H1 (cell line): ENCODE measurements around the gene GPR34. TPM values are rescaled to one million over a fixed set of nuclear protein-coding genes. Genes with fewer than 3 reads are reported as not detected.

ENCODE experiments used
- CTCF ChIA-PET: fragments of 300-600 bp; sonication (Branson Sonifier 250); formaldehyde crosslinking; loops from one replicate; lab custom pipeline; 2021; ENCODE audit not compliant: partially characterized antibody; lab: Charles Lee
- POLR2A ChIA-PET: fragments of 300-600 bp; sonication (Branson Sonifier 250); formaldehyde crosslinking; loops from one replicate; lab custom pipeline; 2021; ENCODE audit warnings: inconsistent platforms; ENCODE audit not compliant: partially characterized antibody; lab: Charles Lee
- DNase-seq, 2 experiments: peaks; one replicate each; pipeline versions ENCODE4 v3.0.0 to v3.0.0-alpha.2; 2010 to 2022; ENCODE audit warnings: low spot score in 2 of 2, low read depth in 1 of 2, mixed read lengths in 1 of 2
- FAIRE-seq: peaks from 2 replicates; lab custom pipeline; 2011; peaks lifted over from hg19 to GRCh38; lab: Jason Lieb, UNC
- H2AFZ ChIP-seq: 2 replicates; pipeline ENCODE4 v1.8.1; 2012; ENCODE audit warnings: low read length, inconsistent platforms
- H2AK5ac ChIP-seq: 2 replicates; pipeline ENCODE4 v1.6.1; 2013; ENCODE audit warnings: low read depth, low read length
- H2BK120ac ChIP-seq: replicated peaks from 2 replicates; pipeline ENCODE3; 2013; ENCODE audit warnings: low read depth, low read length, inconsistent platforms
- H2BK12ac ChIP-seq: 2 replicates; pipeline ENCODE4 v1.6.1; 2013; ENCODE audit warnings: low read depth, low read length
- H2BK15ac ChIP-seq: 2 replicates; pipeline ENCODE4 v1.6.1; 2013; ENCODE audit warnings: low read length
- H2BK20ac ChIP-seq: 2 replicates; pipeline ENCODE4 v1.6.1; 2013; ENCODE audit warnings: low read length
- H2BK5ac ChIP-seq: 2 replicates; pipeline ENCODE4 v1.6.1; 2013; ENCODE audit warnings: low read depth, low read length
- H3K14ac ChIP-seq: 2 replicates; pipeline ENCODE4 v1.6.1; 2013; ENCODE audit warnings: inconsistent platforms; ENCODE audit not compliant: insufficient read length
- H3K18ac ChIP-seq: 2 replicates; pipeline ENCODE4 v1.6.1; 2013; ENCODE audit warnings: low read length; ENCODE audit errors: extremely low read depth
- H3K23ac ChIP-seq: 2 replicates; pipeline ENCODE4 v1.6.1; 2013; ENCODE audit warnings: inconsistent platforms; ENCODE audit not compliant: insufficient read length
- H3K23me2 ChIP-seq: 2 replicates; pipeline ENCODE4 v1.6.1; 2013; ENCODE audit warnings: low read depth, low read length
- H3K27ac ChIP-seq: 2 replicates; pipeline ENCODE4 v1.6.1; 2011; ENCODE audit warnings: low read depth, low read length, inconsistent platforms
- H3K27me3 ChIP-seq, 4 experiments: replicated peaks in 1 of 4; 1 replicate in 1 of 4; 2 replicates in 3 of 4; pipeline versions ENCODE4 v1.6.1 to v1.8.1; 2011 to 2013; ENCODE audit warnings: low read length in 3 of 4, mild to moderate bottlenecking in 3 of 4, inconsistent platforms in 2 of 4, mixed read lengths in 2 of 4, moderate library complexity in 1 of 4; ENCODE audit not compliant: control insufficient read depth in 3 of 4, insufficient read depth in 3 of 4; ENCODE audit errors: extremely low read depth in 1 of 4
- H3K36me3 ChIP-seq, 4 experiments: 2 replicates each; pipeline versions ENCODE4 v1.6.1 to v1.8.1; 2011 to 2013; ENCODE audit warnings: mild to moderate bottlenecking in 4 of 4, low read length in 3 of 4, moderate library complexity in 2 of 4, control low read depth in 1 of 4, inconsistent platforms in 1 of 4; ENCODE audit not compliant: insufficient read depth in 4 of 4, control insufficient read depth in 2 of 4
- H3K4ac ChIP-seq: replicated peaks from 2 replicates; pipeline ENCODE3; 2013; ENCODE audit warnings: low read length, low read depth, mixed read lengths, inconsistent platforms; ENCODE audit not compliant: insufficient read length
- H3K4me1 ChIP-seq, 4 experiments: replicated peaks in 1 of 4; 1 replicate in 1 of 4; 2 replicates in 3 of 4; pipeline versions ENCODE4 v1.6.1 to v1.8.1; 2011 to 2013; ENCODE audit warnings: low read length in 3 of 4, inconsistent platforms in 2 of 4, mixed read lengths in 1 of 4; ENCODE audit not compliant: insufficient read depth in 4 of 4, control insufficient read depth in 3 of 4
- H3K4me2 ChIP-seq, 2 experiments: 2 replicates each; pipeline versions ENCODE4 v1.6.1 to v1.8.1; 2011 to 2013; ENCODE audit warnings: low read depth in 2 of 2, low read length in 2 of 2, control low read depth in 1 of 2, inconsistent platforms in 1 of 2, mild to moderate bottlenecking in 1 of 2; ENCODE audit not compliant: insufficient read depth in 1 of 2
- H3K4me3 ChIP-seq, 4 experiments: fragments of 200-600, 300-600 bp in 1 of 4; sonication (generic), shearing (Covaris generic), sonication (Bioruptor Twin) in 1 of 4; 2 replicates each; pipeline versions ENCODE4 v1.5.1 to v1.8.1; 2011 to 2016; ENCODE audit warnings: low read length in 4 of 4, low read depth in 3 of 4, control low read depth in 2 of 4, inconsistent platforms in 2 of 4, mild to moderate bottlenecking in 2 of 4, mixed read lengths in 1 of 4, moderate library complexity in 1 of 4; ENCODE audit not compliant: insufficient read depth in 2 of 4; ENCODE audit errors: extremely low read depth in 1 of 4
- H3K56ac ChIP-seq: replicated peaks from 2 replicates; pipeline ENCODE3; 2013; ENCODE audit warnings: low read depth, mild to moderate bottlenecking, mixed read lengths, low read length, inconsistent platforms; ENCODE audit not compliant: insufficient read length
- H3K79me1 ChIP-seq: 2 replicates; pipeline ENCODE4 v1.6.1; 2013; ENCODE audit warnings: low read depth, low read length, control low read depth
- H3K79me2 ChIP-seq, 2 experiments: 2 replicates each; pipeline versions ENCODE4 v1.6.1 to v1.8.1; 2012 to 2013; ENCODE audit warnings: low read length in 2 of 2, mild to moderate bottlenecking in 2 of 2, inconsistent platforms in 1 of 2; ENCODE audit not compliant: insufficient read depth in 2 of 2, control insufficient read depth in 1 of 2
- H3K9ac ChIP-seq, 4 experiments: replicated peaks in 1 of 4; 1 replicate in 1 of 4; 2 replicates in 3 of 4; pipeline versions ENCODE4 v1.6.1 to v1.8.1; 2011 to 2013; ENCODE audit warnings: low read depth in 3 of 4, low read length in 3 of 4, control low read depth in 2 of 4, mild to moderate bottlenecking in 2 of 4, moderate library complexity in 2 of 4, inconsistent platforms in 1 of 4; ENCODE audit errors: extremely low read depth in 1 of 4
- H3K9me3 ChIP-seq, 2 experiments: 2 replicates each; pipeline versions ENCODE4 v1.6.1 to v1.8.1; 2012 to 2013; ENCODE audit warnings: mild to moderate bottlenecking in 2 of 2, moderate library complexity in 2 of 2, control low read depth in 1 of 2, inconsistent platforms in 1 of 2, low read depth in 1 of 2, low read length in 1 of 2, mixed read lengths in 1 of 2; ENCODE audit not compliant: insufficient read depth in 2 of 2
- H4K20me1 ChIP-seq, 2 experiments: replicated peaks in 1 of 2; 2 replicates each; pipeline versions ENCODE3 to v1.8.1; 2011 to 2013; ENCODE audit warnings: inconsistent platforms in 2 of 2, low read length in 2 of 2, mild to moderate bottlenecking in 1 of 2; ENCODE audit not compliant: insufficient read depth in 2 of 2, control insufficient read depth in 1 of 2
- H4K5ac ChIP-seq: 2 replicates; pipeline ENCODE4 v1.6.1; 2013; ENCODE audit warnings: low read length, low read depth, mixed read lengths, inconsistent platforms; ENCODE audit not compliant: insufficient read length
- H4K8ac ChIP-seq: 2 replicates; pipeline ENCODE4 v1.8.0; 2013; ENCODE audit warnings: mild to moderate bottlenecking, moderate library complexity, low read length, inconsistent platforms; ENCODE audit not compliant: insufficient read depth; ENCODE audit errors: extremely low read depth
- H4K91ac ChIP-seq: replicated peaks from 2 replicates; pipeline ENCODE3; 2013; ENCODE audit warnings: low read length, mixed read lengths, inconsistent platforms; ENCODE audit not compliant: insufficient read length
- BACH1 ChIP-seq: IDR thresholded peaks from 2 replicates; pipeline ENCODE4 v1.6.1; 2012; ENCODE audit warnings: low read length, improper control_type of control experiment
- BRCA1 ChIP-seq: IDR thresholded peaks from 2 replicates; pipeline ENCODE4 v1.6.1; 2012; ENCODE audit warnings: low read depth, low read length, improper control_type of control experiment
- CBX5 ChIP-seq: fragments of 300-800, 300-1000 bp; sonication (generic); IDR thresholded peaks from 2 replicates; pipeline ENCODE4 v1.7.1; 2016; ENCODE audit warnings: antibody characterized with exemption, low read length, low read depth
- CREB1 ChIP-seq: IDR thresholded peaks from 2 replicates; pipeline ENCODE4 v1.6.1; 2012; ENCODE audit warnings: inconsistent platforms
- FOSL1 ChIP-seq: IDR thresholded peaks from 2 replicates; pipeline ENCODE4 v1.6.1; 2011; ENCODE audit warnings: mild to moderate bottlenecking, low read depth, low read length, moderate library complexity; ENCODE audit not compliant: insufficient read depth
- GABPA ChIP-seq: IDR thresholded peaks from 2 replicates; pipeline ENCODE4 v1.6.1; 2011; ENCODE audit warnings: mild to moderate bottlenecking, low read length, moderate library complexity, borderline replicate concordance; ENCODE audit not compliant: insufficient read depth
- JUND ChIP-seq: IDR thresholded peaks from 2 replicates; pipeline ENCODE4 v1.6.1; 2011; ENCODE audit warnings: mild to moderate bottlenecking, improper control_type of control experiment, low read length
- MAFK ChIP-seq: IDR thresholded peaks from 2 replicates; pipeline ENCODE4 v1.6.1; 2012; ENCODE audit warnings: low read depth, mild to moderate bottlenecking, improper control_type of control experiment, low read length
- NRF1 ChIP-seq: IDR thresholded peaks from 2 replicates; pipeline ENCODE4 v1.6.1; 2011; ENCODE audit warnings: mild to moderate bottlenecking, low read depth, low read length, improper control_type of control experiment
- POLR2A ChIP-seq, 2 experiments: IDR thresholded peaks; 1 replicate in 1 of 2; 2 replicates in 1 of 2; pipeline ENCODE4 v1.6.1; 2011; ENCODE audit warnings: low read depth in 2 of 2, low read length in 2 of 2, mild to moderate bottlenecking in 2 of 2; ENCODE audit errors: control extremely low read depth in 1 of 2
- TAF1 ChIP-seq: IDR thresholded peaks from 2 replicates; pipeline ENCODE4 v1.6.1; 2011; ENCODE audit warnings: mild to moderate bottlenecking, low read depth, low read length
- ZNF274 ChIP-seq: IDR thresholded peaks from 2 replicates; pipeline ENCODE4 v1.7.0; 2012; ENCODE audit warnings: low read length, borderline replicate concordance; ENCODE audit errors: extremely low read depth
- WGBS, 2 experiments: shearing (Covaris generic) in 1 of 2; methylation state at CpG; one replicate each; pipeline versions ENCODE4 v1.1.6 to v1.1.7; 2013 to 2015; ENCODE audit warnings: low lambda C conversion rate in 2 of 2, mixed read lengths in 2 of 2, inconsistent platforms in 1 of 2, low coverage in 1 of 2, missing lambda C conversion rate in 1 of 2; ENCODE audit not compliant: insufficient replicate concordance in 2 of 2, insufficient coverage in 1 of 2, insufficient read length in 1 of 2; ENCODE audit errors: extremely low coverage in 1 of 2, missing lambda C conversion rate in 1 of 2; 5-methylcytosine and 5-hydroxymethylcytosine counted together
- polyA plus RNA-seq, 7 experiments: library from polyadenylated mRNA; depleted of rRNA in 3 of 7; stranded (reverse) in 5 of 7; unstranded in 2 of 7; fragments of >200 nt in 5 of 7; fragments of 200-250 nt in 2 of 7; gene quantifications; 1 replicate in 5 of 7; 2 replicates in 1 of 7; 4 replicates in 1 of 7; pipeline versions ENCODE4 v1.2.1 to v1.2.3, GENCODE V29; 2011 to 2013; ENCODE audit warnings: missing spikeins in 2 of 7, mixed read lengths in 2 of 7
- total RNA-seq: library from RNA; stranded (reverse); fragmentation: NEBNext Ultra II Directional; extraction: Animal tissue kit (Norgen Biotek cat#: 25700); gene quantifications from 2 replicates; pipeline ENCODE4 v1.2.1, GENCODE V29; 2021
- TF ChIP-seq, protein P1 (sequence below): IDR thresholded peaks from 2 replicates; pipeline ENCODE4 v1.6.1; 2011; ENCODE audit warnings: low read depth, mild to moderate bottlenecking, low read length; ENCODE audit not compliant: insufficient read depth
- TF ChIP-seq, protein P2 (sequence below): IDR thresholded peaks from 2 replicates; pipeline ENCODE4 v1.6.1; 2012; ENCODE audit warnings: low read length, inconsistent platforms

Gene GPR34
- total and polyA plus RNA-seq, 2 of the 8 experiments (the other 6 are each of a cell fraction or from before 2014, with no cell fraction given): not detected

DNA sequence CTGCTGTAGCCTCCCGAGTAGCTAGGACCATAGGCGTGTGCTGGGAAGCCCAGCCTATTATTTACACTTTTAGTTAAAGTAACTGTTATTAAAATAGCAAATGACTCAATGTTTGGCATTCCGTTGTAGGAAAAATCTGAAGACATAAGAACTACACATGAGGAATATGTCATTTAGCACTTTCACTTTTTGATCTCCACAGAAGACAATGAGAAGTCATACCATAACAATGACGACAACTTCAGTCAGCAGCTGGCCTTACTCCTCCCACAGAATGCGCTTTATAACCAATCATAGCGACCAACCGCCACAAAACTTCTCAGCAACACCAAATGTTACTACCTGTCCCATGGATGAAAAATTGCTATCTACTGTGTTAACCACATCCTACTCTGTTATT is 6.7 kb downstream of the GPR34 start:
- DNase-seq (no peak), FAIRE-seq (no peak)
- H2AK5ac ChIP-seq: no peak overlapping the region
- H2BK12ac ChIP-seq: no peak overlapping the region
- 81% methylated on average over 7 of the region's 7 CpGs; no CpG with 5 or more reads in 1 of the 2 experiments for WGBS, 2 experiments
- no peak overlapping the region for H4K91ac ChIP-seq
- POLR2A ChIA-PET: no interaction called here
- H2AFZ ChIP-seq: no peak overlapping the region
- H3K79me1 ChIP-seq: no peaks in the 10 kb centered on the region
- no peak overlapping the region for H3K27ac ChIP-seq
- no peak overlapping the region for H4K8ac ChIP-seq
- H3K9ac ChIP-seq: no peak overlapping the region
- H3K4me2 ChIP-seq: no peak overlapping the region
- H4K5ac ChIP-seq: no peak overlapping the region
- H3K27me3 ChIP-seq: no peaks in the 10 kb centered on the region
- H3K36me3 ChIP-seq: no peaks in the 10 kb centered on the region
- H3K56ac ChIP-seq: no peak overlapping the region
- H3K14ac ChIP-seq: no peak overlapping the region
- H3K4ac ChIP-seq: no peak overlapping the region
- H3K79me2 ChIP-seq: no peaks in the 10 kb centered on the region
- H3K9me3 ChIP-seq: no peaks in the 10 kb centered on the region
- CTCF ChIA-PET: interaction anchor here (1.6 kb wide), 1 partner anchor 102 kb away, joined by 3 read pairs; no protein-coding TSS in a partner anchor
- no peak overlapping the region for H2BK5ac ChIP-seq
- H2BK15ac ChIP-seq: no peak overlapping the region
- H4K20me1 ChIP-seq: no peaks in the 10 kb centered on the region
- H2BK120ac ChIP-seq: no peak overlapping the region
- H3K23ac ChIP-seq: no peak overlapping the region
- no peak overlapping the region for H3K18ac ChIP-seq
- no peak overlapping the region for H3K4me3 ChIP-seq
- H2BK20ac ChIP-seq: no peak overlapping the region
- H3K4me1 ChIP-seq: no peaks in the 10 kb centered on the region
- no peaks in the 10 kb centered on the region for H3K23me2 ChIP-seq
- TF ChIP-seq, protein P1, sequence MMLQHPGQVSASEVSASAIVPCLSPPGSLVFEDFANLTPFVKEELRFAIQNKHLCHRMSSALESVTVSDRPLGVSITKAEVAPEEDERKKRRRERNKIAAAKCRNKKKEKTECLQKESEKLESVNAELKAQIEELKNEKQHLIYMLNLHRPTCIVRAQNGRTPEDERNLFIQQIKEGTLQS: no peak
- no peak for TF ChIP-seq FOSL1
- no peak for TF ChIP-seq TAF1
- TF ChIP-seq GABPA: no peak
- TF ChIP-seq MAFK: no peak
- TF ChIP-seq BACH1: no peak
- TF ChIP-seq CBX5: no peak
- TF ChIP-seq POLR2A (IDR thresholded peaks at IDR 0.05; ENCODE audit: control extremely low read depth in 1 of 2, low read depth in 2 of 2, low read length in 2 of 2): no peak
- TF ChIP-seq, protein P2, sequence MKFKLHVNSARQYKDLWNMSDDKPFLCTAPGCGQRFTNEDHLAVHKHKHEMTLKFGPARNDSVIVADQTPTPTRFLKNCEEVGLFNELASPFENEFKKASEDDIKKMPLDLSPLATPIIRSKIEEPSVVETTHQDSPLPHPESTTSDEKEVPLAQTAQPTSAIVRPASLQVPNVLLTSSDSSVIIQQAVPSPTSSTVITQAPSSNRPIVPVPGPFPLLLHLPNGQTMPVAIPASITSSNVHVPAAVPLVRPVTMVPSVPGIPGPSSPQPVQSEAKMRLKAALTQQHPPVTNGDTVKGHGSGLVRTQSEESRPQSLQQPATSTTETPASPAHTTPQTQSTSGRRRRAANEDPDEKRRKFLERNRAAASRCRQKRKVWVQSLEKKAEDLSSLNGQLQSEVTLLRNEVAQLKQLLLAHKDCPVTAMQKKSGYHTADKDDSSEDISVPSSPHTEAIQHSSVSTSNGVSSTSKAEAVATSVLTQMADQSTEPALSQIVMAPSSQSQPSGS: no peak
- TF ChIP-seq BRCA1: no peak
- TF ChIP-seq ZNF274: no peak
- no peak for TF ChIP-seq NRF1
- TF ChIP-seq CREB1: no peak
- TF ChIP-seq JUND: no peak
